Neural cell (in vitro differentiated cells): Measurements from ENCODE around the gene SPDYE18.
"Not testable (repeated sequence)": the region's sequence is repeated elsewhere in the genome, so short reads cannot be mapped to it uniquely, and the experiment has no call there.

Source experiments
- EP300 ChIP-seq: fragments of 450-650 bp; conservative IDR thresholded peaks from 2 replicates; pipeline ENCODE4 v1.6.1; 2014; ENCODE audit warnings: antibody characterized with exemption, mild to moderate bottlenecking, moderate library complexity; ENCODE audit not compliant: poor library complexity, severe bottlenecking
- MXI1 ChIP-seq: fragments of 450-650 bp; conservative IDR thresholded peaks from 2 replicates; pipeline ENCODE4 v1.6.1; 2014; ENCODE audit warnings: antibody characterized with exemption, mild to moderate bottlenecking; ENCODE audit not compliant: poor library complexity, severe bottlenecking
- POLR2AphosphoS5 ChIP-seq: IDR thresholded peaks from 2 replicates; pipeline ENCODE4 v1.6.1; 2012
- TF ChIP-seq, protein P1 (sequence below): IDR thresholded peaks from 2 replicates; pipeline ENCODE4 v1.6.1; 2012; ENCODE audit warnings: borderline replicate concordance
- TF ChIP-seq, protein P2 (sequence below): fragments of 450-650 bp; IDR thresholded peaks from 2 replicates; pipeline ENCODE4 v1.5.1; 2014; ENCODE audit warnings: antibody characterized with exemption, mild to moderate bottlenecking, moderate library complexity; ENCODE audit not compliant: poor library complexity, severe bottlenecking

DNA sequence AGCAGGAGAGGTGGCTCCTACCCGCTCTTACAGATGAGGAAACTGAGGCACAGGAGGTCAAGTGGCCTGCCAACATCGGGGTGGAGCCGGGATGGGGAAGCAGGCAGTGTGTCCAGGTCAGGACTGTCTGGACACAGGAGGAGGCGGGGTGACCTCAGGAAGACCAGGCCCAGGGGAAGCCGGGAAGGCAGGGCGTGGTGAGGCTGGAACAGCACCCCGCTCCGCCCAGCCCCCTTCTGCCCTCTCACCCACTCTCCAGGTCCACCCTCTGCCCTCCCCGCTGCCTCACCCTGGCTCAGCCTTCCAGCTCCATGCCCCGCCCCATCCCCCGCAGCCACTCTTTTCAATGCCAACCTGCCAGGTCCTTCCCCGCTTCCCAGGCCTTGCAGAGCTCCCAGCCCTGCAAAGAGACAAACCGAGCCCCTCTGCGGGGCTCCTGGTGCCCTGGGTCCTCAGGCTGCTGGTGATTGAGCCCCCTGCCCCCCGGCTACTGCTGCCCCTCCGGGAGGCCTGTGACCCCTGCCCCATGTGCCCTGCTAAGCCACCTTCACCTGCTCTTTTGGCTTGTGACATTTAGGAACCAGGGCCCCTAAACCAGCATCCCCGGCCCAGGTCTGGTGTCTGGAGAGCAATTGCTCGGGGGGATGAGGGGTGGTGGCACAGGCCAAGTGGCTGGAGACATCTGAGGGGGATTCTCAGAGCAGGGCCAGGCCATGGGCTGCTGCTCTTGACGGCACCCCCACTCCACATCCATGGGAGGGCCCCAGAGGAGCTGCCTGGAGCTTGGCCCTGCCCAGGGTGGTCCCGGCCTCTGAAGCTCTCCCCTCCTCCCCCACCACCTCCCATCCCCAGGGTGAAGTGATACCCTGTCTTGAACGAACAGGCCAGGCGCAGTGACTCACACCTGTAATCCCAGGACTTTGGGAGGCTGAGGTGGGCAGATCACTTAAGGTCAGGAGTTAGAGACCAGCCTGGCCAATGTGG lies 55.9 kb downstream of the SPDYE18 start:
- TF ChIP-seq POLR2AphosphoS5, MXI1, EP300: not testable (repeated sequence)
- TF ChIP-seq, protein P1, sequence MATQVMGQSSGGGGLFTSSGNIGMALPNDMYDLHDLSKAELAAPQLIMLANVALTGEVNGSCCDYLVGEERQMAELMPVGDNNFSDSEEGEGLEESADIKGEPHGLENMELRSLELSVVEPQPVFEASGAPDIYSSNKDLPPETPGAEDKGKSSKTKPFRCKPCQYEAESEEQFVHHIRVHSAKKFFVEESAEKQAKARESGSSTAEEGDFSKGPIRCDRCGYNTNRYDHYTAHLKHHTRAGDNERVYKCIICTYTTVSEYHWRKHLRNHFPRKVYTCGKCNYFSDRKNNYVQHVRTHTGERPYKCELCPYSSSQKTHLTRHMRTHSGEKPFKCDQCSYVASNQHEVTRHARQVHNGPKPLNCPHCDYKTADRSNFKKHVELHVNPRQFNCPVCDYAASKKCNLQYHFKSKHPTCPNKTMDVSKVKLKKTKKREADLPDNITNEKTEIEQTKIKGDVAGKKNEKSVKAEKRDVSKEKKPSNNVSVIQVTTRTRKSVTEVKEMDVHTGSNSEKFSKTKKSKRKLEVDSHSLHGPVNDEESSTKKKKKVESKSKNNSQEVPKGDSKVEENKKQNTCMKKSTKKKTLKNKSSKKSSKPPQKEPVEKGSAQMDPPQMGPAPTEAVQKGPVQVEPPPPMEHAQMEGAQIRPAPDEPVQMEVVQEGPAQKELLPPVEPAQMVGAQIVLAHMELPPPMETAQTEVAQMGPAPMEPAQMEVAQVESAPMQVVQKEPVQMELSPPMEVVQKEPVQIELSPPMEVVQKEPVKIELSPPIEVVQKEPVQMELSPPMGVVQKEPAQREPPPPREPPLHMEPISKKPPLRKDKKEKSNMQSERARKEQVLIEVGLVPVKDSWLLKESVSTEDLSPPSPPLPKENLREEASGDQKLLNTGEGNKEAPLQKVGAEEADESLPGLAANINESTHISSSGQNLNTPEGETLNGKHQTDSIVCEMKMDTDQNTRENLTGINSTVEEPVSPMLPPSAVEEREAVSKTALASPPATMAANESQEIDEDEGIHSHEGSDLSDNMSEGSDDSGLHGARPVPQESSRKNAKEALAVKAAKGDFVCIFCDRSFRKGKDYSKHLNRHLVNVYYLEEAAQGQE, result not testable (repeated sequence)
- TF ChIP-seq, protein P2, sequence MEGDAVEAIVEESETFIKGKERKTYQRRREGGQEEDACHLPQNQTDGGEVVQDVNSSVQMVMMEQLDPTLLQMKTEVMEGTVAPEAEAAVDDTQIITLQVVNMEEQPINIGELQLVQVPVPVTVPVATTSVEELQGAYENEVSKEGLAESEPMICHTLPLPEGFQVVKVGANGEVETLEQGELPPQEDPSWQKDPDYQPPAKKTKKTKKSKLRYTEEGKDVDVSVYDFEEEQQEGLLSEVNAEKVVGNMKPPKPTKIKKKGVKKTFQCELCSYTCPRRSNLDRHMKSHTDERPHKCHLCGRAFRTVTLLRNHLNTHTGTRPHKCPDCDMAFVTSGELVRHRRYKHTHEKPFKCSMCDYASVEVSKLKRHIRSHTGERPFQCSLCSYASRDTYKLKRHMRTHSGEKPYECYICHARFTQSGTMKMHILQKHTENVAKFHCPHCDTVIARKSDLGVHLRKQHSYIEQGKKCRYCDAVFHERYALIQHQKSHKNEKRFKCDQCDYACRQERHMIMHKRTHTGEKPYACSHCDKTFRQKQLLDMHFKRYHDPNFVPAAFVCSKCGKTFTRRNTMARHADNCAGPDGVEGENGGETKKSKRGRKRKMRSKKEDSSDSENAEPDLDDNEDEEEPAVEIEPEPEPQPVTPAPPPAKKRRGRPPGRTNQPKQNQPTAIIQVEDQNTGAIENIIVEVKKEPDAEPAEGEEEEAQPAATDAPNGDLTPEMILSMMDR, result not testable (repeated sequence)
